Liver (tissue), 9 donors: Measurements from ENCODE around the gene GMDS. TPM values are rescaled to one million over a fixed set of nuclear protein-coding genes. Genes with fewer than 3 reads are reported as not detected.

Experiments used
- DNase-seq: peaks from one replicate; pipeline ENCODE4 v3.0.0-alpha.2; 2017; ENCODE audit warnings: low spot score
- H3K27ac ChIP-seq, 2 donors: one replicate each; pipeline ENCODE4 v1.7.0; 2013; ENCODE audit warnings: inconsistent platforms in 2 of 2, low read length in 2 of 2, control low read depth in 1 of 2, low read depth in 1 of 2, mild to moderate bottlenecking in 1 of 2
- H3K27me3 ChIP-seq, 4 donors: one replicate each; pipeline versions ENCODE4 v1.6.1 to v1.7.0; 2013; ENCODE audit warnings: low read length in 3 of 4, inconsistent platforms in 1 of 4, mild to moderate bottlenecking in 1 of 4, moderate library complexity in 1 of 4; ENCODE audit not compliant: control insufficient read depth in 4 of 4, insufficient read depth in 4 of 4
- H3K36me3 ChIP-seq, 4 donors: one replicate each; pipeline versions ENCODE4 v1.6.1 to v1.7.0; 2013; ENCODE audit warnings: low read length in 3 of 4, mild to moderate bottlenecking in 3 of 4, low read depth in 1 of 4, moderate library complexity in 1 of 4; ENCODE audit not compliant: control insufficient read depth in 4 of 4, insufficient read depth in 3 of 4
- H3K4me1 ChIP-seq, 4 donors: one replicate each; pipeline versions ENCODE4 v1.6.1 to v1.7.0; 2013; ENCODE audit warnings: low read length in 3 of 4, mild to moderate bottlenecking in 3 of 4, moderate library complexity in 1 of 4; ENCODE audit not compliant: control insufficient read depth in 4 of 4, insufficient read depth in 4 of 4
- H3K4me3 ChIP-seq, 3 donors: one replicate each; pipeline versions ENCODE4 v1.6.1 to v1.7.0; 2013; ENCODE audit warnings: low read length in 3 of 3, control low read depth in 1 of 3, low read depth in 1 of 3, mild to moderate bottlenecking in 1 of 3
- H3K9ac ChIP-seq, 2 donors: one replicate each; pipeline ENCODE4 v1.7.0; 2013; ENCODE audit warnings: low read length in 2 of 2, mild to moderate bottlenecking in 2 of 2, moderate library complexity in 2 of 2, control low read depth in 1 of 2, low read depth in 1 of 2
- H3K9me3 ChIP-seq, 4 donors: one replicate each; pipeline versions ENCODE4 v1.6.1 to v1.7.0; 2013; ENCODE audit warnings: low read length in 3 of 4; ENCODE audit not compliant: control insufficient read depth in 4 of 4
- ATF3 ChIP-seq: IDR thresholded peaks from 2 replicates; pipeline ENCODE4 v1.6.1; 2016; ENCODE audit warnings: antibody characterized with exemption
- EGR1 ChIP-seq, 2 donors: IDR thresholded peaks; 2 replicates each; pipeline ENCODE4 v1.6.1; 2016 to 2018; ENCODE audit warnings: antibody characterized with exemption in 2 of 2, low read depth in 2 of 2
- FOXA1 ChIP-seq: IDR thresholded peaks from 2 replicates; pipeline ENCODE4 v1.6.1; 2016; ENCODE audit warnings: antibody characterized with exemption
- FOXA2 ChIP-seq: IDR thresholded peaks from 2 replicates; pipeline ENCODE4 v1.6.1; 2016; ENCODE audit warnings: antibody characterized with exemption
- GABPA ChIP-seq, 2 donors: IDR thresholded peaks in 1 of 2; conservative IDR thresholded peaks in 1 of 2; 2 replicates each; pipeline ENCODE4 v1.6.1; 2016; ENCODE audit warnings: antibody characterized with exemption in 2 of 2, mild to moderate bottlenecking in 1 of 2, moderate library complexity in 1 of 2
- HNF4A ChIP-seq, 2 donors: conservative IDR thresholded peaks; 2 replicates each; pipeline ENCODE4 v1.6.1; 2016; ENCODE audit warnings: antibody characterized with exemption in 2 of 2, mild to moderate bottlenecking in 2 of 2
- HNF4G ChIP-seq: IDR thresholded peaks from 2 replicates; pipeline ENCODE4 v1.6.1; 2016; ENCODE audit warnings: antibody characterized with exemption
- JUND ChIP-seq, 2 donors: IDR thresholded peaks; 2 replicates each; pipeline ENCODE4 v1.6.1; 2016; ENCODE audit warnings: antibody characterized with exemption in 2 of 2
- MAX ChIP-seq: IDR thresholded peaks from 2 replicates; pipeline ENCODE4 v1.6.1; 2016; ENCODE audit warnings: antibody characterized with exemption
- NR2F2 ChIP-seq: IDR thresholded peaks from 2 replicates; pipeline ENCODE4 v1.6.1; 2016; ENCODE audit warnings: antibody characterized with exemption
- RAD21 ChIP-seq, 2 donors: IDR thresholded peaks; 2 replicates each; pipeline ENCODE4 v1.6.1; 2016; ENCODE audit warnings: antibody characterized with exemption in 2 of 2, mild to moderate bottlenecking in 2 of 2
- REST ChIP-seq: IDR thresholded peaks from 2 replicates; pipeline ENCODE4 v1.6.1; 2016; ENCODE audit warnings: antibody characterized with exemption, mild to moderate bottlenecking
- RXRA ChIP-seq, 2 donors: IDR thresholded peaks; 2 replicates each; pipeline ENCODE4 v1.6.1; 2017 to 2018; ENCODE audit warnings: antibody characterized with exemption in 2 of 2, mild to moderate bottlenecking in 1 of 2
- SP1 ChIP-seq: IDR thresholded peaks from 2 replicates; pipeline ENCODE4 v1.6.1; 2018; ENCODE audit warnings: antibody characterized with exemption, mild to moderate bottlenecking
- TAF1 ChIP-seq: conservative IDR thresholded peaks from 2 replicates; pipeline ENCODE4 v1.6.1; 2016; ENCODE audit warnings: antibody characterized with exemption, mild to moderate bottlenecking
- YY1 ChIP-seq: IDR thresholded peaks from 2 replicates; pipeline ENCODE4 v1.6.1; 2016; ENCODE audit warnings: antibody characterized with exemption, mild to moderate bottlenecking
- ZBTB33 ChIP-seq: IDR thresholded peaks from 2 replicates; pipeline ENCODE4 v1.6.1; 2016; ENCODE audit warnings: antibody characterized with exemption
- WGBS: extraction: QIAGEN DNeasy Blood & Tissue Kit; methylation state at CpG from one replicate; pipeline ENCODE4 v1.1.7; 2013; 5-methylcytosine and 5-hydroxymethylcytosine counted together
- polyA plus RNA-seq, 2 donors: library from polyadenylated mRNA; stranded (reverse) in 1 of 2; unstranded in 1 of 2; fragments of 200-250 nt in 1 of 2; fragments of >200 nt in 1 of 2; fragmentation: Nextera tagmentation in 1 of 2; extraction: Ambion mirVana in 1 of 2; gene quantifications; one replicate each; pipeline versions ENCODE4 v1.2.1 to v1.2.3, GENCODE V29; 2013 to 2015
- total RNA-seq, 2 donors: library from RNA; depleted of rRNA; stranded (reverse); fragments of >200 nt; gene quantifications; one replicate each; pipeline ENCODE4 v1.2.3, GENCODE V29; 2014
- donor health status: healthy.
- donor health status: healthy.
- donor health status: healthy.
- donor health status: healthy.
- donor health status: healthy.

Gene GMDS
- total and polyA plus RNA-seq, 4 donors = 3.5 to 15.6 (median 13.0) TPM

- no peak overlapping the region for H3K4me3 ChIP-seq
- TF ChIP-seq YY1 (no peak), JUND (IDR thresholded peaks at IDR 0.05) (no peak), HNF4G (no peak), RXRA (IDR thresholded peaks at IDR 0.05) (no peak), FOXA1 (no peak), REST (no peak), RAD21 (IDR thresholded peaks at IDR 0.05) (no peak)
- WGBS = 97% methylated on average over 4 of the region's 4 CpGs
- no peak for DNase-seq
- H3K27me3 ChIP-seq = no peaks in the 10 kb centered on the region
- no peaks in the 10 kb centered on the region for H3K4me1 ChIP-seq
- H3K27ac ChIP-seq = no peak overlapping the region
- H3K36me3 ChIP-seq = peaks cover 0 to 1% (median 0%) of the 10 kb centered on the region in 4 donors
- no peak overlapping the region for H3K9ac ChIP-seq
- no peaks in the 10 kb centered on the region for H3K9me3 ChIP-seq
Measured at GRCh38 chr6:1667805-1668175, 577.6 kb downstream of the GMDS start.

- TF ChIP-seq RAD21 (IDR thresholded peaks at IDR 0.05) = no peak
- TF ChIP-seq JUND (IDR thresholded peaks at IDR 0.05) = no peak
- TF ChIP-seq EGR1 (IDR thresholded peaks at IDR 0.05; ENCODE audit: low read depth in 2 of 2) = no peak
- no peak for TF ChIP-seq TAF1
- no peak for TF ChIP-seq NR2F2
- TF ChIP-seq ATF3 = no peak
- peaks cover 0 to 1% (median 0%) of the 10 kb centered on the region in 4 donors for H3K36me3 ChIP-seq
Measured at GRCh38 chr6:1667012-1667804, 578.2 kb downstream of the GMDS start.

GRCh38 chr6:1665214-1665613, 580.2 kb downstream of the GMDS start:
- no peak overlapping the region for H3K27ac ChIP-seq
- no peak overlapping the region for H3K9ac ChIP-seq
- WGBS = 78% methylated on average over 2 of the region's 2 CpGs
- no peak for DNase-seq
- no peak overlapping the region for H3K4me3 ChIP-seq
- no peaks in the 10 kb centered on the region for H3K9me3 ChIP-seq
- H3K36me3 ChIP-seq = peaks cover 0 to 1% (median 0%) of the 10 kb centered on the region in 4 donors
- no peaks in the 10 kb centered on the region for H3K27me3 ChIP-seq
- H3K4me1 ChIP-seq = no peaks in the 10 kb centered on the region
- TF ChIP-seq TAF1 (no peak), NR2F2 (no peak), FOXA1 (no peak), RXRA (IDR thresholded peaks at IDR 0.05) (no peak), MAX (no peak), SP1 (no peak), REST (no peak), ZBTB33 (no peak), FOXA2 (no peak), GABPA (IDR thresholded peaks at IDR 0.05 in 1 of 2, conservative IDR thresholded peaks at IDR 0.05 in 1 of 2) (no peak), RAD21 (IDR thresholded peaks at IDR 0.05) (no peak), HNF4G (no peak), HNF4A (conservative IDR thresholded peaks at IDR 0.05) (no peak), JUND (IDR thresholded peaks at IDR 0.05) (no peak), EGR1 (IDR thresholded peaks at IDR 0.05; ENCODE audit: low read depth in 2 of 2) (no peak)

More at GRCh38 chr6:1667012-1667804, 578.2 kb downstream of the GMDS start:
- Histone ChIP-seq H3K9me3 (no peaks in the 10 kb centered on the region), H3K27ac (no peak overlapping the region), H3K27me3 (no peaks in the 10 kb centered on the region), H3K4me3 (no peak overlapping the region), H3K4me1 (no peaks in the 10 kb centered on the region), H3K9ac (no peak overlapping the region)
- DNase-seq = no peak
- 95% methylated on average over 6 of the region's 6 CpGs for WGBS
